ENCODE data around the gene PLA2G2F.

Gene PLA2G2F

DNA sequence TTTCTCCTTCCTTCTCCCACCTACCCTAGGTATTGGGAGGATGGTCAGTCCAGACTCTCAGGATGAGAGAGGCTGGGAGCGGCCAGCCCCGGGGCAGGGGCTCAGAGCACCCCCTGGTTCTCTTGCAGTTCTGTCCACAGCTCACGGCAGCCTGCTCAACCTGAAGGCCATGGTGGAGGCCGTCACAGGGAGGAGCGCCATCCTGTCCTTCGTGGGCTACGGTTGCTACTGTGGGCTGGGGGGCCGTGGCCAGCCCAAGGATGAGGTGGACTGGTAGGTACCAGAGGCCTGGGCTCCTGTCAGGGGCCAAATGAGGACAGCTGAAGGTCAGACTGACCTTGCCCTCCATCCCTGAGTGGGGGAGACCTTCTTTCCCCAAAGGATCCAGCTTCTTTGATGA lies 4.2 kb downstream of the PLA2G2F start:
- no peak for DNase-seq (ENCODE audit: low read depth)

DNA sequence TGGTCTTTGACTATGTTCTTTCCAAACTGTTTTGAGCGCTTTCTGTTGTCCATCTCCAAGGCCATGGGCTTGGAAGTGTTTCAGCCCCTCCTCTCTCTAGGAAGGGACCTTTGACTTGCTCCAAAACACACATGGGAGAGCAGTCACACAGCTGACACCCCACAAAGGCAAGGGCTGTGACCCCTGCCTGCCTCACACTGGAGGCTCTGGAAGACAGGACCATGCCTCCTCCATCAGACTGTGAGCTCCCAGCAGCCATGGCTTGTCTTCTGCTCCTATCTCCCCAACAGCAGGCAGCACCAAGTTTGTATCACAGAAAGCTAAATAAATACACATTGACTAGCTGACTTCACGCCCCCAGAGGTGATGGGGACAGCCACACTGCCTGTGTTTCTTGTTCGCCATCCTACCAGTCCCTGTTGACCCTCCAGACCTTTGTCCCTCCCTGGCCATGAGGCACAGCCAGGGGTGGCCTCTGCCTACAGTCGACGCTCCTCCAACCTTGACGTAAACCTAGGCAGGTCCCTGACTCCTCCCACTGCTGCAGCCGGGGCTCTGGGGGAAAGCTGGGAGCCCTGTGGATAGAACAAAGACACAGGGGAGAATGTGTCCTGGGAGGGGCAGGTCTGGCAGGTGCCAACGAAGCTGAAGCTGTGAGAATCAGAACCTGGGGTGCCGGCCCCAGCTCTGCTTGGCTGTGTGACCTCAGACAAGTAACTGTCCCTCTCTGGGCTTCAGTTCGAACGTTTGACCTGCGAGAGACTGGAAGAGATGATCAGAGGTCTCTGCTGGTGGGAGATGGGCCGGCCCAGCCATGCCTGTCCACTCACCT lies 4.8 kb downstream of the PLA2G2F start:
- DNase-seq (ENCODE audit: low read depth), result no peak

DNA sequence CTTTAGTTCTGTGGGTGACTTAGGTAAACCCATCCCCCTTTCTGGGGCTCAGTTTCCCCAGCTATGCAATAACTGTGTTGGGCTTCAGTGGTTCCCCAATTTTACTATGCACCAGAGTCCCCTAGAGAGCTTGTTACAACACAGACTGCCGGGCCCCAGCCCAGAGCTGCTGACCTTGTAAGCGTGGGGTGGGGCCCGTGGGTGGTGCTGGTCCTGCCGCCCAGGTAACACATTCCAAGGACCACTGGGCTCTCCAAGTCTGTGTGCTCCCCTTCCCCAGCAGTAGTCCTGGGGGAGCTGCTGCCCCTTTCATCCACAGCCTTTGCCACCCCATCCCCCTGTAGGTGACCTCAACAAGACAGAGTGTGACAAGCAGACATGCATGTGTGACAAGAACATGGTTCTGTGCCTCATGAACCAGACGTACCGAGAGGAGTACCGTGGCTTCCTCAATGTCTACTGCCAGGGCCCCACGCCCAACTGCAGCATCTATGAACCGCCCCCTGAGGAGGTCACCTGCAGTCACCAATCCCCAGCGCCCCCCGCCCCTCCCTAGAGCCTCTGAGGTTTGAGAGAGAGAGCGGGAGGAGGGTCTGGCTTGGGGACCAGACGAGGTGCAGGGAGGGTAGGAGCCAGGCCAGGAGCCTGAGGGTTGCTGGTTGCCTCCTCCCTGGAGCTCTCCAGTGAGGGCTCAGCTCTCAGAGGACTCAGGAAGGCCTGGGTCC lies 8.9 kb downstream of the PLA2G2F start:
- DNase-seq (ENCODE audit: low read depth), result no peak

DNA sequence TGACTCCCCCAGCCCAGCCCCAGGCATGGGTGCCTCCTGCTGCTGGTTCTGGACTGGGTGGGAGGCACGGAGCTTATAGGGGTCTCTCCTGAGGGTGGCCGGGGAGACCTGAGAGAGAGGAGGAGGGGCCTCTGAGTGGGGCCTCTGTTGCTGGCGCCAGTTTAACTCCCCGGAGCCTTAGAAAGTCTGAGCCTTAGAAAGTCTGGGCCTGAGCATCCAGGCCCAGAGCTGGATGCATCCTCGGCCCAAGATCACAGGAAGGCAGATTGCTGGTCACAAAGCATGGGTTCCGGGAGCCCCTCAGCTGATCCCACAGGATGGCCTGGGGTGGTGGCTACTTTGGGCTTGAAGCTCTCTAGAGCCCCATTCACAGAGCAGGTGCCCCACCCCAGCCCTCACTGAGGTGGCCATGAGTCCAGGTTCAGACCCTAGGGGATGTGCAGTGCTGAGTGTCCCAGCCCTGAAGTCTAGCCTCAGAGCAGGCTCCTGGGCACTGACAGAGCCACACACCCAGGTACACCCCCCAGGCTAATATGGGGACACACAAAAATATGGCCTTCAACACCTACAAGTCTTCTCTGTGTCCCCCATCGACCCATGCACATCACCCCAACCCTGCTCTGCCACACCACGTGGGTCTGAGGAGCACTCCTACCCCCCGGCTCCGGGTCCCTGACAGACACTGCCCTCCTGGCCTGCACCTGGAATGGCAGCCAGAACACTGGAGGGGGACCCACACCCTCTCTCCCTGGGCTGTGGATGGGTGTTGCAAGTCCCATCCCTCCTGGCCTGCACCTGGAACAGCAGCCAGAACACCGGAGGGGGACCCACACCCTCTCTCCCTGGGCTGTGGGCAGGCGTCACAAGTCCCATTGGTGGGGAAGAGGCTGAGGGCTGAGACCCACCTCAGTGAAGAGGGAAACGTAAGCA lies 9.7 kb downstream of the PLA2G2F start:
- no peak for DNase-seq (ENCODE audit: low read depth)

DNA sequence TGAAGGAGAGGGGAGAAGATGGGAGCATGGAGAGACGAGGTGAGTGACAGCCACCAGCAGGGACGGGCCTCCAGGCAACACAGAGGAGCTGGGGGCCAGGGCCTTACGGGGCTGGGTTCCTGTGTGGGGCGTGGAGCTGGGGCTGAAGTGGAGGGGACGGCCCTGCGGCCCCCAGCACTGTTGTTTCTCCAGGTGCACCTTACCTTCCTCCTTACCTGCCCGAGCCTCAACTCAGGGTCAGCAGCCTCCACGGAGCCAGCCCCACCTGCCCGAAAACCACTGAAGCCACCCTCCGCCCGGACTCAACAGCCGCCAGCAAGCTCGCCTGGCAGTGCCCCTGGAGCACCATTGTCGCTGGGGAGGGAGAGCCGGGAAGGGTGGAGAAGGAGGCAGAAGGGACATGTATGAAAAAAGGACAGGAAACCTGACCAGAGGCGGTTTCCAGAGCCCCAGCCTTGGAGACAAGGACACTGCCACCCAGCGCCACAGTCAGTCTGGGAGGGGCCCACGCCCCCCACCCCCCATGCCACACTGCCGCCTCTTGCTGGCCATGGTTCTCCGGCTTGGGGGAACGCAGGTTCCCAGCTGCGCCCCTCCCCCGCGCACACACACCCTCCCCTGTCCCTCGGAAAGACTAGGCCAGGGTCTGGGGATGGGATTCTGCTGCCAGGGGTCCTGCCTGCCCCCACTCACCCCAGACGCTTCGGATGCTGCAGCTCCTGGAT lies 10.6 kb downstream of the PLA2G2F start:
- no peak for DNase-seq (ENCODE audit: low read depth)

DNA sequence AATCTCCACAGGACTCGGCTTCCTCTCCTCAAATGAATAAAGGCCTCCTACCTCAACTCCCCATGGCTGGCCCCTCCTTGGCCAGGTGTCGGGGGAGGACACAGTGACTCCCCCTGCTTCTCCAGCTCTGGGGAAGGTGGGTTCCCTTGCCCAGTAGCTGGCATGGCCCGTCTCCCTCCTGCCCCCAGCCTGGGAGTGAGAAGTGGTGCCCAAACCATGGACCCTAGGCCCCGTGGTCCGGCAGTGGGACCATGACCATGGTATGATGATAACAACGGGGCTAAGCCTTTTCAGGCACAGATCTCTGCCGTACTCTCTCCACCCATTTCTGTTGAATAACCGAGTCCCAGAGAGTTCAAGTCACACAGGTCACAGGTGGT lies 11.2 kb downstream of the PLA2G2F start:
- no peak for DNase-seq (ENCODE audit: low read depth)

DNA sequence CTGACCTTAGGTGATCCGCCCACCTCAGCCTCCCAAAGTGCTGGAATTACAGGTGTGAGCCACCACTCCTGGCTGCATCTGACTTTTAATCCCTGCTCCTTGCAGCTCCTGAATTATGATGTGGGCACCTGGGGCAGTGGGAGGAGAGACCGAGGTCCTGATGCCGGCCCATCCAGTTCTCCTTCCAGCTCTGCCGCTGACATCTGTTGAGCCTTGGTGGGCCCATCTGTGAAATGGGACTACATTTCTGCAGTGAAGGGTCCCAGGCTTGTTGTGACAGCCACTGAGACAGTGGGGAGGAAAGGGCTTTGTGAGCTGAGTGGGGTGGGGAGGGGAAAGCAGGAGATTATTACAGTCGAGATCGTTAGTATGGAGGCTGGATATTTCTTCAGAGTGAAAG lies 11.8 kb downstream of the PLA2G2F start:
- no peak for DNase-seq (ENCODE audit: low read depth)

DNA sequence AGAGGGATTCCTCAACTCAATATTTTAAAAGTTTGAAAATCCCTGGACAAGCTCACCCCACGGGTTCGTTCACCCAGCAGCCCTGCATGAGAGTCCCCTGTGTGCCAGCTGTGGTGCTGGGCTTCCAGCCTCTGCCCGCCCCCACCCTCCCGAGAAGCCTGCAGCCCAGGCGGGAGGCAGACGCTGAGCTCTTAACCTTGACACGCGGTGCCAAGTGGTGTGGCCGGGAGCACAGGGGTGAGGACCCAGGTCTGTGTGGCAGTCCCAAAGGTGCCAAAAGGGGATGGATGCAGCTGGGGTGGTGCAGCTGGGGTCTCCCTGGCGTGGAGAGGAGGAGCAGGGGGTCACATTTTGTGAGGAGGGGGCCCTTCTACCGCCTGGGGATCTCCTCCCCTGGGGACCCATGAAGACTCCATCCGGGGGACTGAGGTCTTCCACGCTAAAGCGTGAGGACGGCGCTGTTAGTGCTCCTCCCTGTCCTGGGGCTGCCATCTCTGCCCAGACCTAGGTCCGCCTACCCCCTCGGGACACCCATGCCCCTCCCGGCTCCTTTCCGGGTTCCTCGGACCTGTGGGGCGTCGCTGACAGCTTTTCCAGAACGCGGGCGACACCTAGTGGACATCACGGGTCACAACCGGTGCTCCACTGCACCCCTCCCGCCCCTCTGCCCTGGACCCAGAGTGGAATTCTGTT lies 12.9 kb downstream of the PLA2G2F start:
- DNase-seq (ENCODE audit: low read depth), result peak; percentile 73

DNA sequence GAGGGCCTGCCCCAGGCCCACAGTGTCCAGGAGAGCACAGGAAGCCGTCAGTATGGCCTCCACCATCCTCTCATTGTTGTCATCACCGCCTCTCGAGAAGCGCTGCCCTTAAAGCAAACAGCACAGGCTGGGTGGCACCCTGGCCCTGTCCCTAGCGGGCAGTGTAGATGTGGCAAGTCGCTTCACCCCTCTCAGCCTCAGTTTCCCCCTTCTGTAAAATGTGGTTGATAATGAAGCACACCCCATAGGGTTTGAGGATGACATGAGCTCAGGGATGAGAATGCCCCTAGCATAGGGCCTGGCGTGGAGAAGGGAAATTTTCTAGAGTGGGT lies 13.4 kb downstream of the PLA2G2F start:
- DNase-seq (ENCODE audit: low read depth), result no peak

DNA sequence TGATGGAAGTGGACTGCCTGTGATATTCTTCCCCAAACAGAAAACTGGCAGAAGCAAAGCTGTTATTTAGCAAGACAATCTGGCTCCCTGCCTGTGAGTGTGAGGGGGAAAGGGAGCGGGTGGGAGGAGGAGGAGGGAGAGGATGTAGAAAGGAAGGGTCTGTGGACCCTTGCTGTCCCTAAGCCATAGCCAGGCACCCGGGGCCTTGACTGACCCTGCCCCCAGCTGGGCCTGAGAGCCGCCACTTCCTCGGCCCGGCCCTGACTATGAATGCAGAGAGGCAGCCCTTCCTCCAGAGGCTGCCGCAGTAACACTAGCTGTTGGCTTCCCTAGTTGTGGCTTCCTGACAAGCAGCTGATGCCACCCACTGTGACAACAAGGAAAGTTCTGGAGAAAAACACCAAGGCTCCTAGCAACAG lies 13.9 kb downstream of the PLA2G2F start:
- DNase-seq (ENCODE audit: low read depth), result peak; percentile 29

DNA sequence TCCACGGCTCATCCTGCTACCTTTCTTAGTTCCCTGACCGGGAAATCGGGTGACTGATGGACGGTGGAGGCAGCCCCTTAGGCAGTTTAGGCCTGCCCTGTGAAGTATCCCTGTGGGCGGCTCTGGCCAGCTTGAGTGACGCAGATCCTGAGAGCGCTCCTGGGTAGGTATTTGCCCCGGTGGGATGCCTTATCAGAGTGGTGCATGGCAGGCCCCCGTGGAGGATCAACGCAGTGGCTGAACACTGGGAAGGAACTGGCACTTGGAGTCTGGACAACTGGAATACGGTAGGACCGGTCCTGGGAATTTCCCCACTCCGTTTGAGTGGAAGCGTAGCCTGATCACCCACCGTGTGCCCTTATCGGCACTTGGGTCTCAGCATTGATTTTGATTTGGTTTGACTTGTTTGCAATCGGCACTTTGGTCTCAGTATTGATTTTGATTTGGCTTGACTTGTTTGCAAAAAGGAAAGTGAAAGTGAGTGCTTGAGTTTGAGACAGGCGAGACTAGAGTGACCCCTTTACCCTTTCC lies 15.2 kb downstream of the PLA2G2F start:
- no peak for DNase-seq (ENCODE audit: low read depth)

DNA sequence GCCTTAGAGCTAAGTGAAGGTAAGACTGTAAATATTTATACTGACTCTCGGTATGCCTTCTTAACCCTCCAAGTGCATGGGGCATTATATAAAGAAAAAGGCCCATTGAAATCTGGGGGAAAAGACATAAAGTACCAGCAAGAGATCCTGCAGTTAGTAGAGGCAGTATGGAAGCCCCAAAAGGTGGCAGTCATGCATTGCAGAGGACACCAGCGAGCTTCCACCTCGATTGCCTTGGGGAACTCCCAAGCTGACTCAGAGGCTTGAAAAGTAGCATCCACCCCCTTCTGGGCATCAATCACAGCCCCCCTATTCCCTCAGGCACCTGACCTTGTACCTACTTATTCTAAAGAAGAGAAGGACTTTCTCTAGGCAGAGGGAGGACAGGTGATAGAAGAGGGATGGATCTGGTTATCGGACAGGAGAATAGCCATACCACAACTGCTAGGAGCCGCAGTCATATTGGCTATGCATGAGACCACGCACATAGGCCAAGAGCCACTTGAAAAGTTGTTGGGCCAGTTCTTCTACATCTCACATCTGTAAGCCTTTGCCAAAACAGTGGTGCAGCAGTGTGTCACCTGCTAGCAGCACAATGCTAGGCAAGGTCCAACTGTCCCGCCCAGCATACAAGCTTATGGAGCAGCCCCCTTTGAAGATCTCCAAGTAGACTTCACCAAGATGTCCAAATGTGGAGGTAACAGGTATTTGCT lies 19.4 kb downstream of the PLA2G2F start:
- no peak for DNase-seq (ENCODE audit: low read depth)

DNA sequence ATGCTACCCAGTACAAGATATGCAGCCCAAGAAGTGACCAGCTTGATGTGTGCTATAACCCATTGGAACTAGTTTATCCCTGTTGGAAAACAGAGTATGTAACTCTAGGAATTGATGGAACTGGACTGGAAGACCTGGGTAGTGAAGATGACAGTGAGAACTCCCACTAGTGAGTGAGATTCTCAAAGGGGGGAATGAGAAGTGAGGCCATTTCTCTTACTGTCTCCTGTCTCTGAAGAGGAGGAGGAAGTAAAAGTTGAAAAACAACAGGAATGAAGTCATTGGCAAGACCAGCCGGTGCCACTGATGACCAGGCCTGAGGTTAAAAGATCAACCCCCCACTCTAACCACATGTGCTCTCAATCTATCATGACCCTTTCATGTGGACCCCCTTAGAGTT lies 20.9 kb downstream of the PLA2G2F start:
- no peak for DNase-seq (ENCODE audit: low read depth)

DNA sequence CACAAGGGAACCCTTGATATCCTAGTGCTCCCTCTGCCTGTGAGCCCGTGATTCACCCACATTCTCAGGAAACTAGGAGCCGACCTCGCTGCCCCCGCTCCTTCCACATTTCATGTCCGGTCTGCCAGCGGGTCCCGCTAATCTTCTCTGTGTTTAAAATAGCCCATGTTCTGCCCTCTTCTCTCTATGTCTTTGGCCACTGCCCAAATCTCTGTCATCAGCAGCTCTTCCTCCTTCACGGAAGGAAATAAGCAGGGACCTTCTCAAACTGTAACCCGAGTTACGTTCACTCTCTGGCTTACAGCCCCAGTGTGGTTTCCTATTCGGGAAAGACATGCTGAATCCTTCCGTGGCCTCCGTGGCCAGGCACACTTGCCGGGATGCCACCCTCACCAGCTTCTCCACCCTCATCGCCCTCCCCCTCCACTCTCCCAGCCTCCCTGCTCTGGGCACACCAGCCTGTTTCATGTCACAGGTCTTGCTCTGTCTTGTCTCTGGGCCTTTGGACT lies 25.6 kb downstream of the PLA2G2F start:
- no peak for DNase-seq (ENCODE audit: low read depth)

DNA sequence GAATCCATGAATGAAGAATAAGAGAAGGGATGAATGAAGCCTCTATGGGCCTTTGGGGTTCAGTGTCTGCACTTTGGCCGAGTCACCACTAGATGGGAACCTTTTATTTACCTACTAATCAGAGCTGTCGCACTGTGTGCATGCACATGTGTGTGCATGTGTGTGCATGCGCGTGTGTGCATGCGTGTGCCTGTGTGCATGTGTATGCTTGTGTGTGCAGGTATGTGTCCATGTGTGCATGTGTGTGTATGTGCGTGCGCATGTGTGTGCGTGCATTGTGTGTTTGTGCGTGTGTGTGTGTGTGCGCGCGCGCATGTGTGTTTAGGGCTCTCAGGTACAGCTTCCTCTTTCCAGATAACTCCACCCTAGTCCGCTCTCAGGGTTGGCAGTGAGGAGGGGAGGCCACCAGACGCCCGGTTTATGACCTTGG lies 26.4 kb downstream of the PLA2G2F start:
- DNase-seq (ENCODE audit: low read depth), result no peak

DNA sequence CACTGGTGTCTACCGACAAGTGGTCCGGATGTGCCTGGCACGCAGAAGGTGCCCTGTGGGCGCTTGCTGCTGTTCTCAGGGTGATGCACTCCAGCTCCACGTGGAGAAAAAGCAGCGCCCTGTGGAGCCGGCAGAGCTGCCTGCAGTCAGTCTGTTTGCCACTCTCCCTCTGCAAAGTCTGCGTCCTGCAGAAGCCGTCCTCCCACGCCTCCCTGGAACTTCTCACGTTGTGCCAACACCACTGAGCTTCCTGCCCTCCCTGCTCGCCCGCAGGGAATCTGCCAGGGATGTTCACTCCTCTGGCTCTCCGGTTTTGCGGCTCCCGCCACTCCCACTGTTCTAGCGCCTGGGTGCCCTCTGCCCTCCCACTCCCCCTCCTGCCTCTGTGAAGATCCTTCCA lies 26.9 kb downstream of the PLA2G2F start:
- no peak for DNase-seq (ENCODE audit: low read depth)

DNA sequence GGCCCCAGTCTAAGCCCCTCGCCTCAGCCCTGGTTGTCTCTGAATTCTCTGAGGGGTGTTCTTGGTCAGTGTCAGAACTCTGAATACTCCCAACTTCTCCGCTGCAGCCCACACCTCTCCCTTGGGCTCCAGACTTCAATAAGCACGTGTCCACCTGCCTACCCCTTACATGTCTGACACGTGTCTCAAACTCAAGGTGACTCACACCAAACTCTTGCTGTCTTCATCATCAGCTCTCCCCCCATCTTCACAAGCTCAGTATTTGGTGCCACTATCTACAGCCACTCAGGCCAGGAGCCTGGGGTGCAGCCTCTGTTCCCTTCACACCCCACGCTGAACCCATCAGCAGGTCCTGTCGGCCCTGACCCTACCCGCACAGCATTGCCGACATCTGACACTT lies 28.0 kb downstream of the PLA2G2F start:
- DNase-seq (ENCODE audit: low read depth), result no peak

DNA sequence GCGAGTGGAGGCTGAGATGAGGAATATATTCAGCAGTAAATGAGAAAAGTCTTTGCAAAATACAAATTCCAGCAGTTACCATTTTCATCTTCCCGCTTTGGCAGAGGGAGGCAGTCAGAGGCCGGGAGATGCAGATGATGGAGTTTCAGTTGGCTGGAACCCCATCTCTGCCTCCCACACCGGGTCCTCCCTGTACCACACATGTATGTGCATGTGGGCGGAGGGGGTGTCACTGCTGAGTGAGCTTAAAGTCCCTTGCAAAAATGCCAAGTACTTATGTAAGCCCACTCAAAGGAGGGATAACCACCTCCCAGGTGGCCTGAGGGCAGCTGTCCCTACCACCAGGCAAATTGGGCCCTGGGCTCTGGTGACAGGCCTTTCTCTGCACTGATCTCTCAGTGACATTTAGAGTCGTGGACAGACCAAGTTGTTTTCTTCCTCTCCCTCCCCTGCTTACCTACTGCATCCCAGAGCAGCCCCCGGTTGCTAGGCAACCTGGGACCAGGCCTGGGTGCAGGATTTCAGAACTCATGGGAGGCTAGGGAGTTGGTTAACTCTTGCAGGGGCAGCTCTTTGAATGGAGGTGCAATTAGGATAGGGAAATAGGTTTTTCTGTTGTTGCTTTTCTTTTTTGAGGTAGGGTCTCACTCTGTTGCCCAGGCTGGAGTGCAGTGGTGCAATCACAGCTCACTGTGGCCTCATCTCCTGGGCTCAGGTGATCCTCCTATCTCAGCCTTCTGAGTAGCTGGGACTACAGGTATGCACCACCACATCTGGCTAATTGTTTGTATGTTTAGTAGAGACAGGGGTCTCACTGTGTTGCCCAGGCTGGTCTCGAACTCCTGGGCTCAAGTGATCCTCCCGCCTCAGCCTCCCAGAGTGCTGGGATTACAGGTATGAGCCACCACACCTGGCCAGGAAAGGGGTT lies 29.7 kb downstream of the PLA2G2F start:
- no peak for DNase-seq (ENCODE audit: low read depth)

DNA sequence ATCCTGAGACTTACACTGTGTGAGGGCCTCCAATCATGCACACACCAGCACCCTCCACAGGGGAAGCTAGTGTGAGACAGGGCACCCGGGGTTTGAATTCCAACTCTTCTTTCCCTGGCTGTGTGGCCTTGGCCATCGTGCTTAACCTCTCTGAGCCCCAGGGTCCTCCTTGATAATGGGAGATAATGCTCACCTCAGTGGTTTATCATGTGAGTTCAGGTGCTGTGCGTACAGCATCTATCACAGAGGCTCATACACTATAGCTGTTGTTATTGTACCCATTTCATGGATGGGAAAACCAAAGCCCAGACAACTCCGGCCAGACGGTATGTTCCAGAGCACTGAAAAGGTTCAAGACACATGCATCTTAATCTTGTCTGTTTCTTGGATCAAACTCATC lies 30.8 kb downstream of the PLA2G2F start:
- DNase-seq (ENCODE audit: low read depth), result no peak

Data from fibroblast of gingiva (primary cell).